ENCODE results near the gene HNRNPA3.
"Not testable (repeated sequence)": the region's sequence is repeated elsewhere in the genome, so short reads cannot be mapped to it uniquely, and the experiment has no call there.

HNRNPA3 gene

GRCh38 chr2:177188482-177189469 lies 23.8 kb upstream of the HNRNPA3 start:
- DNase-seq = no peak

- no peak for DNase-seq
Measured at GRCh38 chr2:177190941-177191340, 21.7 kb upstream of the HNRNPA3 start.

GRCh38 chr2:177192788-177193187 lies 19.8 kb upstream of the HNRNPA3 start:
- no peak for DNase-seq

- DNase-seq = no peak
Measured at GRCh38 chr2:177193240-177193639, 19.4 kb upstream of the HNRNPA3 start.

- DNase-seq = no peak
Measured at GRCh38 chr2:177195194-177195593, 17.4 kb upstream of the HNRNPA3 start.

- DNase-seq = not testable (repeated sequence)
Measured at GRCh38 chr2:177200419-177200818, 12.2 kb upstream of the HNRNPA3 start.

- DNase-seq = no peak
Measured at GRCh38 chr2:177201919-177202346, 10.7 kb upstream of the HNRNPA3 start.

GRCh38 chr2:177204417-177204816 lies 8.2 kb upstream of the HNRNPA3 start:
- no peak for DNase-seq

GRCh38 chr2:177207101-177207500 lies 5.5 kb upstream of the HNRNPA3 start:
- DNase-seq = no peak

GRCh38 chr2:177211169-177211568 lies 1.4 kb upstream of the HNRNPA3 start:
- DNase-seq = no peak

- DNase-seq = no peak
Measured at GRCh38 chr2:177211576-177212105, 953 bp upstream of the HNRNPA3 start.

GRCh38 chr2:177212891-177213856 lies 580 bp downstream of the HNRNPA3 start:
- no peak for DNase-seq

GRCh38 chr2:177217247-177217843 lies 4.8 kb downstream of the HNRNPA3 start:
- DNase-seq = no peak

GRCh38 chr2:177219787-177220186 lies 7.2 kb downstream of the HNRNPA3 start:
- DNase-seq = not testable (repeated sequence)

- no peak for DNase-seq
Measured at GRCh38 chr2:177221534-177221933, 8.9 kb downstream of the HNRNPA3 start.

GRCh38 chr2:177221970-177222369 lies 9.4 kb downstream of the HNRNPA3 start:
- DNase-seq = no peak

- not testable (repeated sequence) for DNase-seq
Measured at GRCh38 chr2:177223436-177223835, 10.8 kb downstream of the HNRNPA3 start.

- DNase-seq = no peak
Measured at GRCh38 chr2:177225965-177226360, 13.4 kb downstream of the HNRNPA3 start.

GRCh38 chr2:177229442-177230242 lies 17.0 kb downstream of the HNRNPA3 start:
- no peak for DNase-seq

GRCh38 chr2:177231270-177231669 lies 18.7 kb downstream of the HNRNPA3 start:
- no peak for DNase-seq

GRCh38 chr2:177232098-177232704 lies 19.6 kb downstream of the HNRNPA3 start:
- DNase-seq = no peak
